Inferior parietal cortex (tissue), 1 donor: Measurements from ENCODE around the gene KAZN.
A peak's percentile ranks its signal among the peaks of the same experiment; 100 is the strongest.

Experiments used
- DNase-seq: peaks from one replicate; pipeline ENCODE4 v3.0.0-alpha.2; 2016; ENCODE audit errors: extremely low spot score

Gene KAZN

GRCh38 chr1:14912839-14913481 lies 314.5 kb downstream of the KAZN start:
- DNase-seq, result no peak

- DNase-seq, result no peak
These were observed 315.1 kb downstream of the KAZN start for GRCh38 chr1:14913482-14914177.

- DNase-seq, result no peak
These were observed 316.0 kb downstream of the KAZN start for GRCh38 chr1:14914351-14914988.

GRCh38 chr1:14915356-14916054 lies 317.0 kb downstream of the KAZN start:
- DNase-seq, result peak; percentile 72

GRCh38 chr1:14919289-14919688 lies 320.8 kb downstream of the KAZN start:
- DNase-seq, result no peak

- no peak for DNase-seq
These were observed 321.3 kb downstream of the KAZN start for GRCh38 chr1:14919751-14920150.

GRCh38 chr1:14921057-14921456 lies 322.6 kb downstream of the KAZN start:
- DNase-seq, result no peak

GRCh38 chr1:14922942-14923726 lies 324.6 kb downstream of the KAZN start:
- no peak for DNase-seq

GRCh38 chr1:14923727-14924452 lies 325.4 kb downstream of the KAZN start:
- peak; percentile 39 for DNase-seq

GRCh38 chr1:14924455-14925331 lies 326.2 kb downstream of the KAZN start:
- peak; percentile 49 for DNase-seq

GRCh38 chr1:14925336-14926136 lies 327.1 kb downstream of the KAZN start:
- DNase-seq, result no peak

- no peak for DNase-seq
These were observed 327.7 kb downstream of the KAZN start for GRCh38 chr1:14926229-14926628.

GRCh38 chr1:14926818-14927575 lies 328.5 kb downstream of the KAZN start:
- no peak for DNase-seq

GRCh38 chr1:14928412-14928811 lies 329.9 kb downstream of the KAZN start:
- DNase-seq, result no peak

GRCh38 chr1:14928886-14929546 lies 330.5 kb downstream of the KAZN start:
- DNase-seq, result no peak

GRCh38 chr1:14929547-14930246 lies 331.2 kb downstream of the KAZN start:
- no peak for DNase-seq
